Measurements from ENCODE around the gene DHFR.

DNA sequence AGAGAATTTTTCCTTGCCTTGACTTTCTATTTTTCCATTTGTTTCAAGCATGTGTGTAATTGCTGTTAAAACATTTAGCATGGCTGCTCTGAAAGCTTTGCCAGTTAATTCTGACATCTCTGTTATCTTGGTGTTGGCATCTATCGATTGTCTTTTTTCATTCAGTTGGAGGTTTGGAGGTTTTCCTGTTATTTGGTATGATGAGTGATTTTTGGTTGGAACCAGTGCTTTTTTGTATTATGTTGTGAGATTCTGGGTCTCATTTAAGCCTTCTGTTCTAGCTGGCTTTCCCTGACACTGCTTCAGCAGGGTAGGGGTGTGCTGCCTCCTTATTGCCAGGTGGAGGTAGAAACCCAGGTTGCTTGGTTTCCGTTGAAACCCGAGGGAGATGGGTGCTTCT is 40.9 kb upstream of the DHFR start:
- TF ChIP-seq, protein P1, sequence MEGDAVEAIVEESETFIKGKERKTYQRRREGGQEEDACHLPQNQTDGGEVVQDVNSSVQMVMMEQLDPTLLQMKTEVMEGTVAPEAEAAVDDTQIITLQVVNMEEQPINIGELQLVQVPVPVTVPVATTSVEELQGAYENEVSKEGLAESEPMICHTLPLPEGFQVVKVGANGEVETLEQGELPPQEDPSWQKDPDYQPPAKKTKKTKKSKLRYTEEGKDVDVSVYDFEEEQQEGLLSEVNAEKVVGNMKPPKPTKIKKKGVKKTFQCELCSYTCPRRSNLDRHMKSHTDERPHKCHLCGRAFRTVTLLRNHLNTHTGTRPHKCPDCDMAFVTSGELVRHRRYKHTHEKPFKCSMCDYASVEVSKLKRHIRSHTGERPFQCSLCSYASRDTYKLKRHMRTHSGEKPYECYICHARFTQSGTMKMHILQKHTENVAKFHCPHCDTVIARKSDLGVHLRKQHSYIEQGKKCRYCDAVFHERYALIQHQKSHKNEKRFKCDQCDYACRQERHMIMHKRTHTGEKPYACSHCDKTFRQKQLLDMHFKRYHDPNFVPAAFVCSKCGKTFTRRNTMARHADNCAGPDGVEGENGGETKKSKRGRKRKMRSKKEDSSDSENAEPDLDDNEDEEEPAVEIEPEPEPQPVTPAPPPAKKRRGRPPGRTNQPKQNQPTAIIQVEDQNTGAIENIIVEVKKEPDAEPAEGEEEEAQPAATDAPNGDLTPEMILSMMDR (conservative IDR thresholded peaks at IDR 0.05) = no peak
- TF ChIP-seq ZFX (IDR thresholded peaks at IDR 0.05) = no peak
